NCI-H1092 (cell line): ENCODE results near the gene MPL.

Experiments
- DNase-seq: peaks from one replicate; lab custom pipeline; 2025; lab: John Stamatoyannopoulos, UW

The MPL gene

DNA sequence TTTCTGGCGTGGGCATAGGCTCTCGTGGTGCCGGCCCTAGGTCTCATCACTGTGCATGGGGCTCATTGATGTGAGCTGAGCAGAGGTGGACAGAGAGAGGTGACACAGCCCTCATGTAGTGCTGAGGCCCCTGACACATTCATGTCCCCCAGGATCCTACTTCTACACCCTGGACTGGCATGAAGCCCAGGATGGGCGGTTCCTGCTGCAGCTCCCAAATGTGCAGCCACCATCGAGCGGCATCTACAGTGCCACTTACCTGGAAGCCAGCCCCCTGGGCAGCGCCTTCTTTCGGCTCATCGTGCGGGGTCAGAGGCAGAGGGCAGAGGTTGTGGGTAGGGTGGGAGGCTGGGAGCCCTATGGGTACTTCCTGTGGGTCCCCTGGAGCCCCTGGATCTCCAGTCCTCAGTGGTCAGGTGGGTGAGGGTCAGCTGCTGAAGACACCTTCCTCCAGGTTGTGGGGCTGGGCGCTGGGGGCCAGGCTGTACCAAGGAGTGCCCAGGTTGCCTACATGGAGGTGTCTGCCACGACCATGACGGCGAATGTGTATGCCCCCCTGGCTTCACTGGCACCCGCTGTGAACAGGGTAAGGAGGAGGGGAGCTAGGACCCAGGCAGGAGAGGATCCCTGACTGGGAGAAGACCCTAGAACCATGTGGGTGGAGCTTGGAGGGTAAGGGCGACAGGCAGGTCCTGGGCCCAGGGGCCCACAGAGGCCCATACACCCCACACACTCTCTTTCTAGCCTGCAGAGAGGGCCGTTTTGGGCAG lies 30.7 kb upstream of the MPL start:
- DNase-seq, result peak; percentile 13

GRCh38 chr1:43307458-43308158 lies 30.0 kb upstream of the MPL start:
- DNase-seq, result no peak

DNA sequence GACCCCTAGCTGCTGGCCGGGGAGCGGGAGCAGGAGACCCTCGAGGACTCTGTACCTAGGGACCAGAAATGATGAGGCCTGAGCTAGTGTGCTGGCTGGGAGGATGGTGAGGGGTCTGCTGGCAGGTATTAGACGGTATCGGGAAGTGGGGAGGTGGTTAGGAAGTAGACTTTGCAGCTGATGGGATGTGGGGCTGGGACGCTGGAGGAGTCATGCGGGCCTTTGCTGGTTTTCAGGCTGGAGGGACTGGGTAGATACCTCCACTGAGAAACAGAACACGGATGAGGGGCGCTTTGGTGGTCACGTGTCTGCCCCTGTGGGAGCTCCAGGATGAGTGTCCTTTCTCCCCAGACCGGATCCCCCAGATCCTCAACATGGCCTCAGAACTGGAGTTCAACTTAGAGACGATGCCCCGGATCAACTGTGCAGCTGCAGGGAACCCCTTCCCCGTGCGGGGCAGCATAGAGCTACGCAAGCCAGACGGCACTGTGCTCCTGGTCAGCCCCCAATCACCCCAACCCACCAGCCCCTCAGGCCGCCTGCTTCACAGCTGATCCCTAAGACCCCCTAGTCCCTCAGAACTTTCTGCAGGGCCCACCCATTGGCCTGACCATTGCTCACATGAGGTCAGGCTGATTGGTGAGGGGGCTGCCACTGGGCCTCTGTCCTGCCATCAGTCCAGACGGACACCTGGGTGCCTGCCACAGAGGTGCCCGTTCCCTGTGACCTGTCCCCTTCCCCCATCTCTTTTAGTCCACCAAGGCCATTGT lies 28.8 kb upstream of the MPL start:
- no peak for DNase-seq

DNA sequence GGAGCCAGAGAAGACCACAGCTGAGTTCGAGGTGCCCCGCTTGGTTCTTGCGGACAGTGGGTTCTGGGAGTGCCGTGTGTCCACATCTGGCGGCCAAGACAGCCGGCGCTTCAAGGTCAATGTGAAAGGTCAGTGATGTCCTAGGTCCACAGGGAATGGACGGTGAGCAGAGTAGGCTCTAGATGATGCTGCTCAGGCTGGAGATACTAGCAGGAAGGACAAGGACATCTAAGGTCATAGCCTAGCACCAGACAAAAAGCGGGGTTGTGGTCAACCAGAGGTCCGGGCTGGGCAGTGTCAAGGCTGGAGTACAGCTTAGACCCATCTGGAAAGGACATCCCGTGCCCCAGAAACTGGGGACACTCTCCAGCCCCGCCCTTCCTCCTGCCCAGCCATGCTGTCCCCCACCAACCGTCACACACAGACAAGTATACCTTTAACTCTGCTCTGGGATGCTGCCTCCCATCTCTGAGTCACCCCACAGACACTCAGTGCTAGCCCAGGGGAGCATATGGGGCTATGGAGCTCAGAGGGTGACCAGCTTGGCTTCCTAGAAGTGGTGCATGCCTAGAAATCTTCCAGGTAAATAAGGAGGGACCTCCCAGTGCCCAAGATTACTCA lies 28.1 kb upstream of the MPL start:
- no peak for DNase-seq

DNA sequence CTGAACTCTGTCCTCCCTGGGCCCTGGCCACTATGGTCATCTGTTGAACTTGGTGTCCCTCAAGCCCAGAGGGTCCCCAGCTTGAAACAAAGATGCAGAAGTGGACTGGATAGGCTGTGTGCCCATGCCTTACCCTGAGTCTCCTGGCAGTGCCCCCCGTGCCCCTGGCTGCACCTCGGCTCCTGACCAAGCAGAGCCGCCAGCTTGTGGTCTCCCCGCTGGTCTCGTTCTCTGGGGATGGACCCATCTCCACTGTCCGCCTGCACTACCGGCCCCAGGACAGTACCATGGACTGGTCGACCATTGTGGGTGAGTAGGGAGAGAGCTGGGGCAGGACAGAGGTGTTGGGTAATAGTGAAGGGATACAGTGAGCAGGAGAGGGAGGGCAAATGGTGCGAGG lies 26.1 kb upstream of the MPL start:
- DNase-seq, result no peak

DNA sequence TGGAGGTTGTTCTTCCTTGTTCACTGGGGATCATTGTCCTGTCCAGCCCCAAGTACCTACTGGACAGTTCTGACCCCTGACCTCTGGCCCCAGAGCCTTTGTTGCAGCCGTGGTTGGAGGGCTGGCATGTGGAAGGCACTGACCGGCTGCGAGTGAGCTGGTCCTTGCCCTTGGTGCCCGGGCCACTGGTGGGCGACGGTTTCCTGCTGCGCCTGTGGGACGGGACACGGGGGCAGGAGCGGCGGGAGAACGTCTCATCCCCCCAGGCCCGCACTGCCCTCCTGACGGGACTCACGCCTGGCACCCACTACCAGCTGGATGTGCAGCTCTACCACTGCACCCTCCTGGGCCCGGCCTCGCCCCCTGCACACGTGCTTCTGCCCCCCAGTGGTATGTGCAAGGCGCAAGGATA lies 25.4 kb upstream of the MPL start:
- DNase-seq, result no peak

- DNase-seq, result no peak
Observed at GRCh38 chr1:43312663-43313515, 24.7 kb upstream of the MPL start.

- no peak for DNase-seq
Observed at GRCh38 chr1:43313771-43314170, 23.8 kb upstream of the MPL start.

DNA sequence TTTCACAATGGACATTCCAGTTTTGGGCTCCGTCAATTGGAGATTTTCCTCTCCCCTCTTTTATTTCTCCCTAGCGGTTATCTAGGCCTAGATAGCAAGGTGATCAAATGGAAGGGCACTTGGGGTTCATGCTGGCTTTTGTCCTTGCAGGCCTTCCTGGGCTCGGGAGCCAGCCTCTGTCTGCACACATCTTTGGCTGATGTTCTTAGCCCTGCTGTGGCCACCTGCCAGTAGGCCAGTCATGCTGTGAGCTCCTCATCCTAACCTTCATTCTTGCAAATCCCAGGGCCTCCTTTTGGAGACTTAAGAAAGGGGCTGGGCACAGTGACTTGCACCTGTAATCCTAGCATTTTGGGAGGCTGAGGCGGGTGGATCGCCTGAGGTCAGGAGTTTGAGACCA lies 23.4 kb upstream of the MPL start:
- no peak for DNase-seq

- DNase-seq, result no peak
Observed at GRCh38 chr1:43315481-43315880, 22.1 kb upstream of the MPL start.

GRCh38 chr1:43315963-43316737 lies 21.5 kb upstream of the MPL start:
- no peak for DNase-seq

GRCh38 chr1:43316738-43317520 lies 20.7 kb upstream of the MPL start:
- no peak for DNase-seq

DNA sequence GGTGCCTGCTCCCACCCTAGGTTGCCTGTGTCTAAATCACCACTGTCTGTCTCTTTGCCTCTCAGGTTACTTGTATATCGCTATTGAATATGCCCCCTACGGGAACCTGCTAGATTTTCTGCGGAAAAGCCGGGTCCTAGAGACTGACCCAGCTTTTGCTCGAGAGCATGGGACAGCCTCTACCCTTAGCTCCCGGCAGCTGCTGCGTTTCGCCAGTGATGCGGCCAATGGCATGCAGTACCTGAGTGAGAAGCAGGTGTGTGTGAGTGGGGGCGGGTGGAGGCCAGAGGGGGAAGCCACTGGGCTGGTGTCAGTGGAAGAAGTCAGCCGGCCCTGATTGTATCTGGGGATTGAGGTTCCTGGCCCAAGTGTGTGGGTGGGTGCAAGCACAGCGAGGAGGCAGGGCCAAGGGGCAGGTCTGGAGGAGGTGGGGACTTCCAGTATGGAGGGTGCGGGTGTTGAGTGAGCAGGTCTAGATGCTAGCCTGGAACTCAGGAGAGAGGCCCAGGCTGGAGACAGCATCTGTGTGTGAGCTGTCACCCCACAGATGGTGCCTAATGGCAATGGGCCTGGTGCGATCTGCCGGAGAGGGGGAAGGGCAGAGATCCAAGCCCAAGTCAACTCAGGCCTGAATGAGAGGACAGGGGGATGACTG lies 19.7 kb upstream of the MPL start:
- no peak for DNase-seq

GRCh38 chr1:43318831-43319230 lies 18.8 kb upstream of the MPL start:
- no peak for DNase-seq

DNA sequence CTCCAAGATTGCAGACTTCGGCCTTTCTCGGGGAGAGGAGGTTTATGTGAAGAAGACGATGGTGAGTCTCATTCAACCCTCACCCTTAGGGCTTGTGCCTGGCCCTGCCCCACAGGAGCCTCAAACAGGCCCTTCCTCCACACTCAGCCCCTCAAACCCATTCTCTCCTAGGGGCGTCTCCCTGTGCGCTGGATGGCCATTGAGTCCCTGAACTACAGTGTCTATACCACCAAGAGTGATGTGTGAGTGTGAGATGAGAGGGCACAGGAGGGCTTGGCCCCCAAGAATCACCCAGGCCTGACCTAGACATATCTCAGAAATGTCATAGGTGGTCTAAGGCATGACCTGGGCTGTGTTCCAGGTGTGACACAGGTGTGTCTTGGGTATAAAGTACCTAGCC lies 18.3 kb upstream of the MPL start:
- DNase-seq, result no peak

GRCh38 chr1:43319766-43320165 lies 17.9 kb upstream of the MPL start:
- no peak for DNase-seq

DNA sequence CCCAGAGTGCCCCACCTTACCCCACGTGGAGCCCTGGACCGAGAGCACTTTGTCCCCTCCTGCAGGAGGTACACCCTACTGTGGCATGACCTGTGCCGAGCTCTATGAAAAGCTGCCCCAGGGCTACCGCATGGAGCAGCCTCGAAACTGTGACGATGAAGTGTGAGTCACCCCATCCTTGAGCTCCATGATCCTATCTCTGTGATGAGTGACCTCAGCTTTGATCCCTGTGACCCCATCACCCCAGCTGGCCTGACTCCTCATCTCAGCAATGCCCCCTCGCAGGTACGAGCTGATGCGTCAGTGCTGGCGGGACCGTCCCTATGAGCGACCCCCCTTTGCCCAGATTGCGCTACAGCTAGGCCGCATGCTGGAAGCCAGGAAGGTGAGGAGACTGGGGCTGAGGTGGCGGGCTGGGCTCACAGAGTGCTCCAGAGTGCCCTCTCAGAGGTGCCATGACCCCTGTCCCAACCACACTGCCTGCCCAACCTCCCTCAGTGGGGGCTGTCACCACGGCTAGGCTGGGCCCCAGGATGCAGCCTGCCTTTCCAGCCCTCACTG lies 16.2 kb upstream of the MPL start:
- DNase-seq, result no peak

- DNase-seq, result no peak
Observed at GRCh38 chr1:43322506-43322905, 15.1 kb upstream of the MPL start.

- DNase-seq, result no peak
Observed at GRCh38 chr1:43324810-43325209, 12.8 kb upstream of the MPL start.
